Colonic mucosa (tissue), 4 donors: ENCODE results near the gene STRN4. TPM values are rescaled to one million over a fixed set of nuclear protein-coding genes. Genes with fewer than 3 reads are reported as not detected.
A peak's percentile ranks its signal among the peaks of the same experiment; 100 is the strongest.

Source experiments
- DNase-seq: peaks from one replicate; pipeline ENCODE4 v3.0.0-alpha.2; 2020
- H3K27ac ChIP-seq: fragments of 200-600 bp; one replicate; pipeline ENCODE4 v1.8.0; 2021
- H3K27me3 ChIP-seq: fragments of 200-600 bp; one replicate; pipeline ENCODE4 v1.8.0; 2021
- H3K36me3 ChIP-seq: fragments of 200-600 bp; one replicate; pipeline ENCODE4 v1.8.0; 2021
- H3K4me1 ChIP-seq: fragments of 200-600 bp; one replicate; pipeline ENCODE4 v1.8.0; 2021; ENCODE audit warnings: mild to moderate bottlenecking
- H3K4me3 ChIP-seq: fragments of 200-600 bp; one replicate; pipeline ENCODE4 v1.8.0; 2021
- H3K9ac ChIP-seq, 2 donors: one replicate each; pipeline ENCODE4 v1.7.0; 2013; ENCODE audit warnings: control low read depth in 2 of 2, low read depth in 2 of 2, low read length in 2 of 2
- H3K9me3 ChIP-seq: fragments of 200-600 bp; one replicate; pipeline ENCODE4 v1.8.0; 2021
- CTCF ChIP-seq: fragments of 200-600 bp; IDR thresholded peaks from one replicate; pipeline ENCODE4 v1.8.0; 2022; ENCODE audit warnings: antibody characterized with exemption, mild to moderate bottlenecking
- intact Hi-C: fragments of 100-400 bp; cut with DNase I; formaldehyde crosslinking; loops from one replicate; pipeline ENCODE4 v1.14.1; 2022
- total RNA-seq, 2 donors: library from RNA; stranded (reverse); fragmentation: NEBNext Ultra II Directional in 1 of 2; extraction: Animal tissue kit (Norgen Biotek cat#: 25700) in 1 of 2; gene quantifications; one replicate each; pipeline ENCODE4 v1.2.1, GENCODE V29; 2021
- donor health status: healthy.
- donor health status: DM: no; HTN: no; CAD: no.
- donor health status: DM: no; HTN: no; CAD: no.

STRN4 gene
- total RNA-seq, 2 donors from 2014 or later, result 56.5 to 90.0 TPM

GRCh38 chr19:46731007-46731501, 15.2 kb downstream of the STRN4 start:
- intact Hi-C loops, result no loop called here
- no peak for DNase-seq
- Histone ChIP-seq H3K27ac (no peak overlapping the region), H3K36me3 (peaks cover 41% of the 10 kb centered on the region), H3K9ac (peak overlapping the region in 1 of 2 donors; percentile 5), H3K4me1 (no peaks in the 10 kb centered on the region), H3K27me3 (no peaks in the 10 kb centered on the region), H3K9me3 (no peaks in the 10 kb centered on the region), H3K4me3 (no peak overlapping the region)
- TF ChIP-seq CTCF, result no peak

GRCh38 chr19:46730595-46730994, 15.7 kb downstream of the STRN4 start:
- intact Hi-C loops, result no loop called here
- DNase-seq, result no peak
- H3K4me1 ChIP-seq, result no peaks in the 10 kb centered on the region
- no peaks in the 10 kb centered on the region for H3K27me3 ChIP-seq
- peaks cover 41% of the 10 kb centered on the region for H3K36me3 ChIP-seq
- H3K27ac ChIP-seq, result no peak overlapping the region
- peak overlapping the region in 1 of 2 donors; percentile 5 for H3K9ac ChIP-seq
- no peaks in the 10 kb centered on the region for H3K9me3 ChIP-seq
- H3K4me3 ChIP-seq, result no peak overlapping the region
- no peak for TF ChIP-seq CTCF

- no peak overlapping the region for H3K27ac ChIP-seq
- no peaks in the 10 kb centered on the region for H3K27me3 ChIP-seq
- intact Hi-C loops, result no loop called here
- H3K36me3 ChIP-seq, result peaks cover 39% of the 10 kb centered on the region
- no peaks in the 10 kb centered on the region for H3K9me3 ChIP-seq
- no peaks in the 10 kb centered on the region for H3K4me1 ChIP-seq
- TF ChIP-seq CTCF, result no peak
- no peak for DNase-seq
- no peak overlapping the region for H3K9ac ChIP-seq
- H3K4me3 ChIP-seq, result no peak overlapping the region
Measured at GRCh38 chr19:46730187-46730586, 16.1 kb downstream of the STRN4 start.

- H3K4me3 ChIP-seq, result no peak overlapping the region
- DNase-seq, result no peak
Measured at GRCh38 chr19:46729696-46730095, 16.6 kb downstream of the STRN4 start.

GRCh38 chr19:46728693-46729339, 17.4 kb downstream of the STRN4 start:
- Histone ChIP-seq H3K4me1 (no peaks in the 10 kb centered on the region), H3K9ac (peak overlapping the region in 1 of 2 donors; percentile 8), H3K27ac (no peak overlapping the region), H3K4me3 (no peak overlapping the region), H3K27me3 (no peaks in the 10 kb centered on the region), H3K36me3 (peaks cover 36% of the 10 kb centered on the region), H3K9me3 (no peaks in the 10 kb centered on the region)
- DNase-seq, result peak; percentile 72
- peak; percentile 94 for TF ChIP-seq CTCF
- intact Hi-C loops, result no loop called here

More at GRCh38 chr19:46729696-46730095, 16.6 kb downstream of the STRN4 start:
- Histone ChIP-seq H3K4me1 (no peaks in the 10 kb centered on the region), H3K9me3 (no peaks in the 10 kb centered on the region), H3K36me3 (peaks cover 36% of the 10 kb centered on the region), H3K27me3 (no peaks in the 10 kb centered on the region), H3K27ac (no peak overlapping the region), H3K9ac (no peak overlapping the region)
- no peak for TF ChIP-seq CTCF
- intact Hi-C loops, result no loop called here
